Measurements from ENCODE around the gene DNM1L. TPM values are rescaled to one million over a fixed set of nuclear protein-coding genes. Genes with fewer than 3 reads are reported as not detected.

The DNM1L gene
- total and polyA plus RNA-seq, 9 of the 15 experiments (the other 6 are each of a cell fraction or from before 2014, with no cell fraction given): 24.1 to 82.8 (median 61.5) TPM

GRCh38 chr12:32644431-32644830 lies 34.7 kb upstream of the DNM1L start (continued):
- TF ChIP-seq ZNF407 (IDR thresholded peaks at IDR 0.05; ENCODE audit: low read depth) (no peak), ZNF146 (CRISPR knock-in tag; IDR thresholded peaks at IDR 0.05; ENCODE audit: unreplicated experiment) (no peak), PHB (CRISPR knock-in tag; IDR thresholded peaks at IDR 0.05) (no peak), KDM4B (IDR thresholded peaks at IDR 0.05; ENCODE audit: borderline replicate concordance in 2 of 2, low read depth in 1 of 2) (no peak), SFPQ (IDR thresholded peaks at IDR 0.05; ENCODE audit: low read depth, low read length) (no peak), STAT6 (CRISPR knock-in tag; IDR thresholded peaks at IDR 0.05) (no peak), PREB (CRISPR knock-in tag; IDR thresholded peaks at IDR 0.05) (no peak), ELK3 (CRISPR knock-in tag; IDR thresholded peaks at IDR 0.05) (no peak), HDAC2 (IDR thresholded peaks at IDR 0.05) (peak; percentile 75), NFIC (IDR thresholded peaks at IDR 0.05) (peak; percentile 10; the same call in 1 of the 2 replicates), DNMT1 (IDR thresholded peaks at IDR 0.05) (no peak), ZNF174 (CRISPR knock-in tag; IDR thresholded peaks at IDR 0.05) (no peak)
